Measurements from ENCODE around the gene CGNL1.

Gene CGNL1

DNA sequence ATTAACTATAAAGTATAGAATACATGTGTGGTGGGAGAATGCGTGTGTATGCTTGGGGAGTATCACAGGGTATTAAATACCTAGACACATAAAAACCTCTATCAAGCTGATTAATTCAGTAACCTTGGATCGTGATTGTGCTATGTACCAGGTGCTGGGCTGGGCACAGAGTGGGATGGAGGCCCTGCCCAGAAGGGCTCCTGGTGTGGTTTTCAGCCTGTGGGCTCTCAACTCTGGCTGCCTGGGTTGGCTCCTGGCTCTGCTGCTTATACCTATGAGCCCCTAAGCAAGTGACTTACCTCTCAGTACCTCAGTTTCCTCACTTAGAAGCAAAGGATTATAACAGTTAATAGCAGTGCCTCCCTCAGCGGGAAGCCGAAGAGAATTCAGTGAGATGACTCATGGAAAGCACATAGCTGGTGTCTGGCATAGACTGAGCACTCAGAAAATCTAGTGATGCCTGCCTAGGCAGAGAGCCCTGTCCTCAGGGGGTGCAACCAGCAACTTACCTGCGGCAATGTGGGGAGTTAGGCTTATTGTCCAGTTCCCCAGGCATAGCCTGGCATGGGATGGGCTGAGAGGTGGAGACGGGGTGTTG lies 124.8 kb downstream of the CGNL1 start:
- no peak for DNase-seq (ENCODE audit: low read depth)

- DNase-seq (ENCODE audit: low read depth): no peak
These were observed 125.8 kb downstream of the CGNL1 start for GRCh38 chr15:57502116-57502515.

- no peak for DNase-seq (ENCODE audit: low read depth)
These were observed 126.9 kb downstream of the CGNL1 start for GRCh38 chr15:57503051-57503702.

GRCh38 chr15:57503911-57504598 lies 127.8 kb downstream of the CGNL1 start:
- no peak for DNase-seq (ENCODE audit: low read depth)

DNA sequence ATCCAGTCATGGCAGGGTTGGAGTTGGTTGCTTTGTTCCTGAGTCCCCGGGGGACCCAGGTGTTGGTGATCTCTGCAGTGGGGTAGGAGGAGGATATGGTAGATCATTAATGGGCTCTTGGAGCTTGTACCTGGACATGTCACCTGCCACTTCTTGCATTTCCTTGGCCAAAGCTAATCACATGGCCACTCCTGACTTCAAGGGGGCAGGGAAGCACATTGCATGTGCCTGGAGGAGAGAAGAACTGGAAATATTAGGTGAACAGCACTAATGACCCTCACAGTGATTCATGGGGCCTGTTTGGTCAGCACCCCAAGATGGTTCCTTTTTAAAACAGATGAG lies 128.3 kb downstream of the CGNL1 start:
- no peak for DNase-seq (ENCODE audit: low read depth)

DNA sequence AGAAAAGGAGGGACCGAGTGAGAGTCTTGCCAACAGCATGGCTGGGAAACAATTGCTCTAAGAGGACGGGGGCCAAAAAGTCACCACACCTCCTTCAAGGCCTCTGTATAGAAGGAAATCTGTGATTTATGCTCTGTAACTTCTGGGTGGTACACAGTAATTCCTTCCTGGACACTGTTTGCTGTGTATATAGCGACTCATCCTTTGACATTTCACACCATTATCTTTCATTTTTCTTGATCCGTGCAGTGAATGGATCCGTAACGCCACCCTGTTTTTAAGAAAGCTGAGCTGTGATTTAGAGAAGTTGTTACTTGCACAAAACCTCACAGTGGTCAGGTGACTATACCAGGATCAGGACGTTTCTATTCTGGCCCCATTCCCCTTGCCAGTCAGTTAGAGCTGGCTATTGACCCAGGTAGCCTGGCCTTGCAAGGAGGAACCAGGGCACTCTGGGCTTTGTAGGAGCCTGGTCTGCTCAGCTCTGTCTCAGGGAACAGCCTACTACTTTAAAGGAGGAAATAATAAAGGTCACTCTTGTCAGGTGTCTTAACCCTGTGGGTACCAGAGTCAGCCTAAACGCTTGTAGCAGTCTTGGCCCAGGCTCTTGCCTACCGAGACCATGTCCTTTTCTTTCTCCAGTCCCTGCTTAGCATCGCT lies 128.9 kb downstream of the CGNL1 start:
- DNase-seq (ENCODE audit: low read depth): no peak

DNA sequence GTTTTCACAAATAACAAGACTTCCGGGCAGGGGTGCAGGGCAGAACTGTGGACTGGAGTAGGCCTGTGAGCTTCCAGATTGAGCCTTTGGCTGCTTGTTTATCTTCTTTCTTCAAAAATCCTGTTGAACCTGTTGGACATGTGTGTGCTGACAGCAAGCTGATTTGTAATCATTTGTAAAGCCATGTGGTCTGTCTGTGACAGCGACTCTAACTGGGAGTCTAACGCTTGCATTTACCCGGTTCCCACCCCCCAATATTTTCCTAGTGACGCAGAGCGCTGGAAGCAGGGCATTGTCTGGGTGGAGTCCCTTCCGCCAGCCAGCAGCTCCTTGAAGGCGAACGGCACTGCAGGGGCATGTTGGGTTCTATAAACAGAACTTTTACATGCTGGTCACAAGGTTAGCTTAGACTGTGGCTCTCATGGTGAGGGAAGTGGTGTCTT lies 129.7 kb downstream of the CGNL1 start:
- DNase-seq (ENCODE audit: low read depth): no peak

DNA sequence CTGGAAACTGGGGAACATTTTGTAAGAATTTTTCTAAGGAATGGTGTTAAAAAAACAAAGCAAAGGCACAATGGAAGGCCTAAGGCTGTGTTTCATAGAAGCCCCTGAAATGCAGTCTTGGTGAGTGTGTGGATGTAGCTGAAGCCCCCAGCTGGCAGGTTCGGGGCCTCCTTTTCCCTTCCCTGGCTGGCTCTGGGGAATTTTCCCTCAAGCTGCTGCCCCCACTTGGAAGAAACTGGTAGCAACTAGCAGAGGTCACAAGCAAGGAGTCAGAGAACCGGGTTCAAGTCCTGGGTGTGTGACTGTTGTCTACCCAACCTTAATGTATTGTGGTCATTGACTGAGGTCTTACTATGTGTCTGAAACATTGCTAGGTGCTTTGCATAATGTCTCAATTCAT lies 130.1 kb downstream of the CGNL1 start:
- no peak for DNase-seq (ENCODE audit: low read depth)

- no peak for DNase-seq (ENCODE audit: low read depth)
These were observed 130.8 kb downstream of the CGNL1 start for GRCh38 chr15:57507111-57507510.

DNA sequence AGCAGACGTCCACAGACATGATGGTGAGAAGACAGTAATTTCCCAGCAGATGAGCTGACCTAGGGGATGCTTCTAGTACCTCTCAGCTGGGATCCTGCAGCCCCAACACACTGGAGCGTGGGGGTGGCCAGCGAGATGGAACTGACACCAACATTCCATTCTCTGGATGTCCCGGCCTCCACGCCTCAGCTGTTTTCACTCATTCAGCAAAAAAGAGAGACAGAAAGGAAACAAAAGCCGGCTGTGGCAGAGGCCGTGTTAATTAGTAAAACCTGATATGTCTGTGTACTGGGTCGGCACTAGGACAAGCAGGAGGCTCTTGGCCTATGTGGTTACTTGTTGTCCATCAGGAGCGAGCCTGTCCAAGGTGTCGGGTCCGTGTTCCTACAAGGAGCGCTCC lies 132.8 kb downstream of the CGNL1 start:
- no peak for DNase-seq (ENCODE audit: low read depth)

- no peak for DNase-seq (ENCODE audit: low read depth)
These were observed 133.7 kb downstream of the CGNL1 start for GRCh38 chr15:57509965-57510364.

GRCh38 chr15:57510647-57511046 lies 134.3 kb downstream of the CGNL1 start:
- no peak for DNase-seq (ENCODE audit: low read depth)

DNA sequence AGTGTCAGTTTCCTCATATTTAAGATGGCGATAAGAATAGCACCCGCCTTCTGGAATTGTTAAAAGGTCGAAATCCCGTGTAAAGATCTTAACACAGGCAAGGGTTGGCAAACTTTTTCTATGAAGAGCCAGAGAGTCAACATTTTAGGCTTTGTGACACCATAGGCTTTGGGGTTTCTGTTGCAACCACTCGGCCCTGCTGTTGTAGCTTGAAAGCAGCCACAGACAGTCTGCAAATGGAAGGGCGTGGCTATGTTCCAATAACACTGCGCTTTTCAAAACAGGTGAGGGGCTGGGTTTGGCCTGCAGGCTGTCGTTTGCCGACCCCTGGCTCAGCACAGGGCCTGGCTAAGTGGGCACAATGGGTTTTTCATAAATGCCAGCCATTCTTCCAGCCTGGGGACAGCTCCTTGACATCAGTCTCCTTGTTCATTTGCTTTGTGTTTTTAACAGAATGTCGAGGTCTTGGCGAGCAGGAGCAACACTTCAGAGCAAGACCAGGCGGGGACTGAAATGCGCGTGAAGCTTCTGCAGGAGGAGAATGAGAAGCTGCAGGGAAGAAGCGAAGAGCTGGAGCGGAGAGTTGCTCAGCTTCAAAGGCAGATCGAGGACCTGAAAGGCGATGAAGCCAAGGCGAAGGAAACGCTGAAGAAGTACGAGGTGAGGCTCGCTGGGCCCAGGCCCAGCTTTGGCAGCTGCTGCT lies 140.2 kb downstream of the CGNL1 start:
- DNase-seq (ENCODE audit: low read depth): no peak

DNA sequence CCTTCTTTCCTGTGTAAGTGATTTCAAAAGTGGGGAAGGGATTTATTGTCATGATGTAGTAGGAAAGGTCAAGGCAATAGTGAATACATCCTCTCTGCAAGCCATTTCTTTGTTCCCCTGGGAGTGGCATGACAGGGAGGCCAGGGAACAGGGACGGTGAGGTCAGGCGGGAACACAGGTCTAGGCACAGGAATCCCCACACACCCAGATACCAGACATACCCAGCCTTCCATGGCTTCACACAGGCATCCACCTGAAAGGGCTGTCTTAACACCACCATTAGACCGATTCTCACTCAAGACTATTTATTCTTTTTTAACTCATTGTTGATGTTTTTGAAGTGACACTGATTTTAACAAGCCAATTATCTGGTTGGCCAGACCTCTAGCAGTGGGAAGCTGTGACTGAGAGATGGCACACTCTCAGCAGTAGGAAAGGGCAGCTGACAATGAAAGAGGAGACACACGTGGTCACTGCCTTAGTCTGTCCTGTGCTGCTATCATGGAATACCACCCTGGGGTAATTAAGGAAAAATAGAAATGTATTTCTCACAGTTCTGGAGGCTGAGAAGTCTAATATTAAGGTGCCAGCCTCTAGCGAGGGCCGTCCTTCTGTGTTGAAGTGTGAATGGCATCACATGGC lies 140.8 kb downstream of the CGNL1 start:
- DNase-seq (ENCODE audit: low read depth): no peak

DNA sequence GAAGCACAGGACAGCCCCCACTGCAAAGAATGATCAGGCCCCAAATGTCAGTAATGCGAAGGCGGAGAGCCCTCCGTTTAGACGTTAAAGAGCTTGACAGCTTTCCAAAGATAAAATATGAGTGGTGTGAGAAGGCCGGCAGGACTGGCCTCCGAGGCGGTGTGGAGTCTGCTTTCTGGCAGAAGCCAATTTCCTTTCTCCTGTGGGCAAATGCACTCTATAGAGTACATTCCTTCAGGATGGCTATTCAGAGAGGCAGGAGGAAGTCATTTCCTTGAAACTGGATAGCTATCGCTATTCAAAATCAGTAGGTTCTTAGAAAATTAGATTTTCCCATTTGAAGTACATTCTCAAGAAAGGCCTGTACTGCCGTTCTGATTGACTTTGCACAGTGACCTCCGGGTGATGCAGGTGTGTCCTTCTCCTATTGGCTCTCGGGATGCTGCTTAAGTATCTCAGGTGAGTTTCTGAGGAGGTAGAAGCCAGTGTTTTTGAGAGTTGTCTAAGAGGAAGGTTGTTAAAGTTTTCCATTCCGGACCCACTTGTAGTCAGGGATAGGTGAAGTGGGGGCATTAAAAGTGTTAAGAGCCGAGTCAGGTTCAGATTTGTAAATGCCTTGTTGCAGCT lies 142.6 kb downstream of the CGNL1 start:
- DNase-seq (ENCODE audit: low read depth): no peak

DNA sequence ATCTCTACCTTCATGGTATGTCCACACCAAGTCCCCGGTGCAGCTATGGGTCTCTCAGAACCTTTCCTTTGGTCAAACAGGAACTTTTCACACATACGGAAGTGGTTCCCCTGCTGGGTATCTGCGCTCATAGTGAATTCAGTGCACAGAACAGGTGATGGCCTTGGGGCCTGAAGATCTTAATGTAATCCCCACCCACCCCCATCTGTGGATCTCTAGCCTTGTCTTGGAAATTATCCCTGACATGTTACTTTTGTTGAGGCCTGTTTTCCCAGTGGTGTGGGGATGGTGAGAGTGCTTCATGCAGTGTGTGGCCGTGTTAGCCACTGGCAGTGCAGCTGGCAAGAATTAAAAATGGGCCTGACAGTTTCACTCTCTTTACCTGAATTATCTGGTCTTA lies 143.5 kb downstream of the CGNL1 start:
- no peak for DNase-seq (ENCODE audit: low read depth)

DNA sequence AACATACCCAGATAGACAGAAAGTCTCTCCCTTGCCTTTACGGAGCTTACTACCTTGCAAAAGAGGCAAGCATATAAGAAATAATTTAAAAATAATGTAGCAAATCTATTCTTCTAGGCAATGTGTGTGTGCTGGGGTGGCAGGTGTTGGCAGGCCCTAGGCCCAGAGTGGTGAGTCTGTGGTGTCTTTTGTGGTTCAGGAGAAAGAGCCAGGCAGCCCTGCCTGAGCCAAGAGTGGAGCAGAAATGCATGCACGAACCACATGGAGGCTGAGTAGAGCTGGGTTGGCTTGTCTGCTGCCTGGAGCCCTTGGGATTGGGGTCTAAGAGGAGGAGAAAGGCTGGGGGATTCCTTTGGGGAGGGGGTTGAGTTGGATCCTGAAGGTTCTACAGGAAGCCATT lies 145.2 kb downstream of the CGNL1 start:
- DNase-seq (ENCODE audit: low read depth): no peak

- DNase-seq (ENCODE audit: low read depth): no peak
These were observed 145.8 kb downstream of the CGNL1 start for GRCh38 chr15:57522148-57522547.

DNA sequence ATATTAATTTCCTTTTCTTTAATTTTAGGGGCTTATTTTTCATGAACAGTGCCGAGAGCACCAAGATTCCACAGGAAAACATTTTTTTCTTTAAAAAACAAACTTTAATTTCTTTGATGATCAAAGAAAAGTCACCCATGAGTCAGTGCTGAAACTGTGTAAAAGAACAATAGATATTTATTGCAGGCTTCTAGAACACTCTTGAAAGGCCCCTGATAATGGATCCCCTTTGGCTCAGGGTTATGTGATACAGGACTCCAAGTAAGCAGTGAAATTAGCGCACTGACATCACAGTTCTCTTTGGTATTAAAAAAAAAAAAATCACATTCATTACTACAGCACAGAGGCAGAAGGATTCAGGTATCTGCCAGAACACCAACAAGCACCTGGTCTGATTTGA lies 149.3 kb downstream of the CGNL1 start:
- no peak for DNase-seq (ENCODE audit: low read depth)

DNA sequence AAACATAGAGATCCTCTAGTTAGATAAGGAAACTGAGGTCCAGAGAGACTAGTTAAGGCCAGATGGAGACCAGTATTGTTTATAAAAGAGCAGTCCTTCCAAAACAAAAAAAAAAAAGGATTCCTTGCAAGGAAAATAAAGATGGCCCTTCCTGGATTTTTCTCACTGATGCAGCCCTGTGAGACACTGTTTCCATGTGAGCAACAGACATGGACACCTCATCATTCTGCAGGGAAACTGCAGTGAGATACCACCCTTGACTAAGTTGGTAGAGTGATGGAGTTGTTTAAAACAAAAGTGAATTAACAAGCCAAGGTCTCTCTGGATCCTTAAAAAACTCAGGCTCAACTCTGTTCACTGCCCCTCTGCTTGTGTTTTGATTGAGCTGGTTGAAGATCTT lies 149.8 kb downstream of the CGNL1 start:
- no peak for DNase-seq (ENCODE audit: low read depth)

DNA sequence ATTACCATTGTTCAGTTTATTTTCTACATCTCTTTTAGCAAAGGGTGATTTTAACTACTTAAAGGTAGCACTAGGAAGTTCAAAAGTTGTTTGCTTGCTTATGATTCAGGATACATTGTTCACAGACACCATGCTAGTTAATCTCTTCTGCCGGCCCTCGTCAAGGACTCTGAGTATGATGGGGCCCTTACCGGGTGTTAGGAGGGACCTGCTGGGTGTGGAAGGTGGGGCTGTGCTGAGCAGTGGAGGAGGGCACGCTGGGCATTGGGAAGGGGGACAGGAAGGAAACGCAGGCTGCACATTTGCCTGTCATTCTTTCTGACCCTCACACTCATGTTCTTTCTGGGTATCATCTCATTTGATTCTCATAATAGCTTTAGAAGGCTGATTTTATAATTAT lies 150.3 kb downstream of the CGNL1 start:
- no peak for DNase-seq (ENCODE audit: low read depth)

All from activated T-helper 1 cell treated with Interleukin-2 at 50 U/mL for 16 hours (primary cell).